CD4-positive, alpha-beta T cell treated with Interleukin-21 for 1 hour (primary cell): ENCODE results near the gene SURF1.
A peak's percentile ranks its signal among the peaks of the same experiment; 100 is the strongest.

Experiments used
- DNase-seq: peaks from one replicate; pipeline ENCODE4 v3.0.0-alpha.2; 2020

SURF1 gene

DNA sequence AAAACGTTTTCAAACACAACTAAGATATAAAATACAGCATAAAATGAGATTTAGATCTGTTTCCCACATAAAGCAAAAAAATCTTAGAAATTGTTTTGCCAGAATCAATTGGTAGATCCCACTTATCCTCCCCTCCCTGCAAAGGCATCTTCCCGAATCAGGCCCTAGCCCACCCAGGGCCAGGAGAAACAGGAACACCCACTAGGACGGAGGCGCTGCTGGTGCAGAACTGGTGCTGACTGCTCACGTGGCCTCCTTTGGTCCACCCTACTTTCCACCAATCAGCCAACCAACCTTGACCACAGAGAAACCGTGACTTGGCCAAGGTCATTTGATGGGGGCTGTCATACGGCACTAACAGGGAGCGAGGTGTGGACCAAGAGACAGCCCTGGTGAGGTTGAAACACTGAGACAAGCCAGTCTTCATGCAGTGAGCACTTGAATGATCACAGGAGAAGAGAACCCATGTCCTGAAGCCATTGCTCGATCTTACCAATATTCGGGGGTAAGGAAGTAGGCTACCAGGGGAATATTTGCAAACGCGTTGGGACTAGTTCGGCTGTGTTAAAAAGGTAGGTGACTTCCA lies 5.3 kb upstream of the SURF1 start:
- DNase-seq = no peak

DNA sequence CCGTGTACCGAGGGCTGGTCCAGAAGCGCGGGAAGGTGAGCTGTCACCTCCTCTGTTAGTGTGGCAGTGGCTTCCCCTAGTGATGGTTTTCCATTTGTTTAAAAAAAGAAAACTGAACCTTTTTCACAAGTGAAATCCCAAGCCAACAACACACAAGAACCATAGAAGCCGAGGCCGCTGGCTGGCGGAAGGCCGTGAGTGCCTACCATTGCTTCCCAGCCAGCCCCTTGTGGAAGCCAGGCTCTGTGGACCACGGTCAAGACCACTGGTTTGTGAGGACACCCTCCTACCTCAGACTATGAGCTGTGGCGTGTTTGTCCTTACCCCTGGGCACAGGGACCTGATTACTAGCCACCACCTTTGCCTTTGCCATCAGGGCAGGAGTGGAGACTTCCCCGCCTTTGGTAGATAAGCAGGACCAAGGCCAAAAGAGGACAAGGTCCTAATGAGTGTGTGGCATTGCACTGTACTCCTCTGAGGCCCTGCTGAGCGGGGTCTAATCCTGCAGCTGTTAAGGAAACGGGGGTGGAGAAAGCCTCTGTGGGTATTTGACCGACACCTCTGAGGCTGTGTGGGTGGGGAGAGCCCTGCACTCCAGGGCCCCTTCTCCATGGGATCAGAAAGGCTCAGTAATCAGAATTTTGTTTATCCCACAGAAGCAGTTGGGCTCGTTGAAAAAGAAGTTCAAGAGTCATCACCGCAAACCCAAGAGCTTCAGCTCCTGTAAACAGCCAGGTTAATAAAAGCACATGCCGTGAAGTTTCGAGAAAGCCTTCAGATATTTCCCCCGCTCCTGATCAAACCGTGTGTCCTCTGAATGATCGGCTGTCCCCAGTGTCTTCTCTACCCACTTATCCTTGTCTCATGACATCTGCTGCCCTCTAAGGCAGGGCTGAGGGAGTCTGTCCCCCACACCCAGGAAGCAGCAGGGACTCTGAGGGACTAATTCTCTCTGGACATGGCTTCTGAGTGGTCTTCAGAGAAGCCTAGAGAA lies 4.4 kb upstream of the SURF1 start:
- DNase-seq = no peak

DNA sequence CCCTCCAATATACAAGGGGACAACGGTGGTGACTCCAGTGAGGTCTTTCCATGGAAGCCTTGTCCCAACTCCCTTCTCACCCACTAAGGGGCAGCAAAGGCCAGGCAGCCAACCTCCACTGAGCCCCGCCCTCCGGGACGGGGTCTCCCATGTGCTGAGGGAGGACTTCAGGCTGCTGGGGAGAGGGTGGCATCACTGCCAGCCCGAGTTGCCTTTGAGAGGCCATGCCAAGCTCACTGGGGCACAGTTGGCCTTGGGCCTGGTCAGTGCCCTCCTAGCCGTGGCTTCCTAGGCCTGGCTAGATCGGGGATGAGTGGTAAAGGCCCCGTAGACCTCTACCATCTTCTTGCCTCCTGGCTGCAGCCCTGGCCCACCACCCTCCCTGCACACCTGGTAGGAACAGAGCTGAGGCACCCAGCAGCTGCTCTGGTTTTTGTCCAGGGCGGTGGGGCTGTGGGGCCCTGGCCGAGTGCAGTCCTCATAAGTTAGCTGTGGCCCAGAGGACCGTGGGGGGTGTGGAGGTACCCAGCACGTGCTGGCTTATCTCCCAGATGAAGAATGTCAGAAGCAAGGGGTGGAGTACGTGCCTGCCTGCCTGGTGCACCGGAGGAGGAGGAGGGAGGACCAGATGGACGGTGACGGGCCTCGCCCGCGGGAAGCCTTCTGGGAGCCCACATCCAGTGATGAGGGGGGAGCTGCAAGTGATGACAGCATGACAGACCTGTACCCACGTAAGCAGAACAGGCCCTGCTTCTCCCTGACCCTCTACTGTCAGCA lies 3.3 kb upstream of the SURF1 start:
- no peak for DNase-seq

DNA sequence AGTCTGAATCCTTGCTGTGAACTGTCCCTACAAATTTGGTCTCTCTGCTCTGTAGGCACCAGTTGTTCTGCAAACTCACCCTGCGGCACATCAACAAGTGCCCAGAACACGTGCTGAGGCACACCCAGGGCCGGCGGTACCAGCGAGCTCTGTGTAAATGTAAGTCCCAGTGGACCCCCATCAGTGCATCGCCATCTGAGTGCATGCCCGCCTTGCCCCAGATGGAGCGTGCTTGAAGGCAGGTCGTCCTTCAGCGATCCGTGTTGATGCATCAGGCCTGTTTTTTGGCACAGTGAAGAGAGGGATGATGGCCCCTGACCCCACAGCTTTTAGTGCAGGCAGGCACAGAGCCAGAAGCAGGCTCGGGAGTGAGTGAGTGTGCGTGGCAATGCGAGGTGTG lies 1.4 kb upstream of the SURF1 start:
- DNase-seq = no peak

DNA sequence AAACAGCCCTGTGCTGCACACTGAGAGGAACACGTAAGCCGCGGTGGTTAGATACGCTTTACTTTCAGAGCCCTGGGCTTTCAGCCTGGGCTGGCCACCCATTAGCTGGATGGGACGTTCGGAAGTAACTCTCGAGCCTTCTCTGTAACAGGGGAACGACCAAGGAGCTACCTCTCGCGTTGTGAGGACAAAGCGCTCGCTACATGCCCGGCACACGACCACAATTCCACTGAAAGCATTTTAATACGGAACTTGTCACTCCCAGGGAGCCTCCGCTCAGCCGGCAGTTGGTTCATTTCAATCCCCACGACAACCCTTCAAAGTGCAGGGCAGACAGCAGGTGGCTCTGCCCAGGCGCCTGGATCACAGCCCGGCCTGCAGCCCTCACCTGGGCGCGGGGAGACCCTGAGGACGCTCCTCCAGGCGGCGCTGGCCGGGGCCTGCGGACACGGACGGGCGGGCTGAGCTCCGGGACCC lies 368 bp downstream of the SURF1 start:
- no peak for DNase-seq

DNA sequence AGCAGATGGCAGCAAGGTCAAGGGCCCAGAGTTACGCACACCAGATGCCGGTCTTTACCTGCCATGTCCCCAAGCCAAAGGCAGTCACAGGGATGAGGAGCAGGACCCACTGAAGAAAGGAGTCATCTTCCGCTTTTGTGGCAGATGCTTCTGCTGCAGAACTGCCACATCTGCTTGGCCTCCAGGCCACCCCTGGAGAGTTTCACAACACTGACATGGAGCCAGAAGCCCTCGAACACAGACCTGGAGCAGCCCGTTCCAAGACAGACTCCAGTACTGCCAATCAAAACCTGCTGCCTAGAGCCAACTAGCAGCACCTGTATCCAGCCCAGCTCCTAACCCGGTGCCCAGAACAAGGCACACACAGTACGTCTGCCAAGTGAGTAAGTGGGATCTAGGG lies 1.5 kb downstream of the SURF1 start:
- DNase-seq = no peak

DNA sequence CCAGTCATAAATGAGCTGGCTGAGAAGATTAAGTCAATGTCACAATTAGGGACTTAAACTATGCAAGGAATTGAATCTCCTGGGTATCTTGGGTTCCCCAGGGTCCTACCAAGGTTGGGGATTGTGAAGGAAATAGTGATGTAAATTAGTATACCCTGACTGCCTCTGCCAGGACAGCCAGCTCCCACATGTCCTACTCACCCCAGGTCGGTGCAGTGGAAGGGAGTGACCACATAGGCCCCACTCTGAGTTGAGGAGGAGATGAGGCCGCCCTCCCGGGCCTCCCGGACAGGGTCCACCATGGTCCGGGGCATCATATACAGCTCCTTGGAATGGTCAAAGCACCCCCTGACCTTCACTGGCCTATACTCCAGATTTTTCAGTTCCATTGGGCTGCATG lies 2.7 kb downstream of the SURF1 start:
- no peak for DNase-seq

DNA sequence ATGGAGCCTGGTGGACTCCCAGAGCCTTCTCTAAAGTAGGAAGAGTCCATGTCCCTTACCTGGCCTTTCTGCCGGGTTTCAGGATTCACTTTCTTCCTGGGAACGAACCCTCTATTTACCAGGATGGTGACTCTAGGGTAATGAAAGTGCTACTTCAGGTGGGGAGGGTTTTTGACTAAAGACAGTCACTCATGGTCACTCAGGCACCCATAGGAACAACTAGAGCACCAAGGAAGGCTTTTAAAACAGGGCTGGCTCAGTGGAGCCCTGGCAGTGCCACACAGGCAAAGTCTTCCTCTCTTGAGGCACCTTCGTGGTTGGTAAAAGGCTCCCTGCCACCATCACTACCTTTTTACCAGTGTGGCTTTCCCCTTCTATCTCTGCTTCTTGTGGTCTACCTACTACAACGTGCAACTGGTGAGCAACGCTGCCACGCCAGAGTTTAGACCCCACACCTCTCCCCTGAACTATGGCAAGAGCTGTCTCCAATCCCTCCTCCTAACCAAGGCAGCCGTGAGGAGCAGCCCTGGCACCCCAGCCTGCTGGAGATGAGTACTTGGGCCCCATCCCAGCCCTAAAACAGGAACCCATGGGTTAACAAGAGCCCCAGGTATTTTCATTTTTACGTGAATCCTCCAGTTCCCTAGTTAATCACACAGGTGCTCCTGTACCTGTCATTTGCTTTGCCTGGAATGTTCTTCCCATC lies 3.5 kb downstream of the SURF1 start:
- DNase-seq = no peak

DNA sequence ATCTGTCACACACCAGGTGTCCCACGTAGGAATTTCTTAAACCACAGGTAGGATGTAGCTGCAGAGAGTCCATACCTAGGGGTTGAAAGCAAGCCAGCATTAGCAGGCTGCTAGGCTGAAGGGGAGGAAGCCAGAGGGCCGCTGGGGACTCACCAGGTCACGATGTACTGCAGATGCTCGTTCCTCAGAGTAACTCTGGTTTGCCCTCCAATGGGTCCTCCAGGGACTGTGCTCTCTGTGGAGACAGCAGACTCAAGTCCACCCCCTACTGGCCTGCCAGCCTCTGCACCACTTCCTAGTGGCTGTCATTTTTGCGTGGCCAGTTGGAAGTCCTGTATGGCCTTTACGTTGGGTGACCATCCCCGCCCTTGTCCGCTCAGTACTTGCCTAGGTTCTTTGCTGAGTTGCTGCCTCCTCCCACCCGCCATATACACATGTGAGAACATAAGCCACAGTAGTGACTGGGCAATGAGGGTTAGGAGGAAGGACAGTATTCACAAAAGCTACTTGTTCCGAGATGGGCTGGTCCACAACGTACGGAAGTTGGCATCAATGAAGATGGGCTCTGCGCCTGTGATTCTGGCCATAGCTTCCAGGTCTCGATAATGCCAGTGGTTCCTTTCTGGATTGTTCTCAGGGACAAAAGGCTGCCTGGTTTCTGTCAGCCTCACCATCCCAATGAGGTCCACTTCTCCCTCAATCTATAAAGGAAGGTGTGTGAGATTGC lies 4.2 kb downstream of the SURF1 start:
- peak; percentile 43 for DNase-seq

DNA sequence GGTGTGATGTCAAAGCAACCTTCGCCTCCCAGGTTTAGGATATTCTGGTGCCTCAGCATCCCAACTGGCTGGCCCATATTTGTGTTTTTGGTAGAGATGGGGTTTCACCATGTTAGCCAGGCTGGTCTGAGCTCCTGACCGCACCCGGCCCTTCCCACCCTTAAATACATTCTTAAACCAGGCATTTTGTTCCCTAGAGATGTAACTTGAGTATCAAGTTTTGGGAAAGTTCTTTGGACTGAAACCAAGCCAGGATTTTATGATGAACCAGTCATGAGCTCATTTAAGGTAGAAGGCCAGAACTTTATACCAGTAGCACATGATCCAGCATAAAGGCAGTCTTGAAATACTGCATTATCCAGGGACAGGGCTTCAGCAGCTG lies 4.8 kb downstream of the SURF1 start:
- no peak for DNase-seq

DNA sequence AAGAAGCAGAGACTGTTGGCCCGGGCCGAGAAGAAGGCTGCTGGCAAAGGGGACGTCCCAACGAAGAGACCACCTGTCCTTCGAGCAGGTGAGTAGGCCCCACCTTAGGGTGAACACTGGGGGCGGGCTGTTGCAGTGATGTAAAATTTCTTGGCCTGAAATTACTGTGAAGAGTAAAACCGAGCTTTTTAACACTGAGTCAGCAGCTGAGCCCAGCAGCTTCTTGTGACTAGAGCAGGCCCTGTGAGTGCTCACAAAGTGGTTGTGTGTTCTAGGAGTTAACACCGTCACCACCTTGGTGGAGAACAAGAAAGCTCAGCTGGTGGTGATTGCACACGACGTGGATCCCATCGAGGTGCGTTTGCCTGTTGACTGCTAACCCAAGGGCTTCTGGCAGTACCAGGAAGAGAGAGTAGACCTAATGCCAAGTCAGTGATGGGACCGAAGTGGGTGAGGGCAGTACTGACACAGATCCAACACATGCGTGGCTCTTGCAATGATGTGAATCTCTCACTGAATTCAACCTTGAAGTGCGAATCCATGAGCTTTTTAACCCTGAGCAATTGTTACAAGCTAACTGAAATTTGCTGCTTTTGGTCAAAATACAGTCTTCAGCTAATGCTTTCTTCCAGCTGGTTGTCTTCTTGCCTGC lies 6.2 kb downstream of the SURF1 start:
- no peak for DNase-seq

DNA sequence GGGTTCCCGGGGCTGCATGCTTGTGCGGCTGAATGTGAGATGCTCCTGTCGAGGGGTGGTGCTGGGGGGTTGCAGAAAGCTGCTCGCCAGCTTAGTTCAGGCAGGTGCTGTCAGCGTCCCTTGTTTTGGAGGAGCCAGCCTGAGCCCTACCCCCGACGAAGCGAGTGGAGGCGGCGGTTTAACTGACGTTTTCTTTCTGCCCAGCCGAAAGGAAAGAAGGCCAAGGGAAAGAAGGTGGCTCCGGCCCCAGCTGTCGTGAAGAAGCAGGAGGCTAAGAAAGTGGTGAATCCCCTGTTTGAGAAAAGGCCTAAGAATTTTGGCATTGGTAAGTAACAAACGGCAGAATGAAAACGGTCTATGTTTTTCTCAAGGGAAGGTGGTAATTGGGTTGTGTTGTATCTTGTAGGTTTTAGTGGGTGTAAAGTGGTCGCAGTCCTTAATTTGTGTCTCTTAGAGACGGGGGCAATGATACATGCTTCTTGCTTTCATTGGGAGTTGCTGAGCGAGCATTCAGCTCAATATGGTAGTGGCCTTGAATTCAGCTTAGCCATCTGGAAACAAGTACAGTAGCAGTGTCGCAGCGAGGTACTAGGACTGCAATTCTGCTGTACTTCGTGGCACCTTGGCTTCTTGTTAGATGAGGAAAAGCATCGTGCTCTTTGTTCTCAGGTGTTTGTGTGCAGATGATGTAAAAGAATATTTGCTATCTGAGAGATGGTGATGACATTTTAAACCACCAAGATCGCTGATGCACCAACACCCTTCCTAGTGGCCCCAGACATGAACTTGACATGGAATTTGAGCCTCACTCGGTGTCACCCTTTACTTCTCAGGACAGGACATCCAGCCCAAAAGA lies 7.3 kb downstream of the SURF1 start:
- DNase-seq = no peak

DNA sequence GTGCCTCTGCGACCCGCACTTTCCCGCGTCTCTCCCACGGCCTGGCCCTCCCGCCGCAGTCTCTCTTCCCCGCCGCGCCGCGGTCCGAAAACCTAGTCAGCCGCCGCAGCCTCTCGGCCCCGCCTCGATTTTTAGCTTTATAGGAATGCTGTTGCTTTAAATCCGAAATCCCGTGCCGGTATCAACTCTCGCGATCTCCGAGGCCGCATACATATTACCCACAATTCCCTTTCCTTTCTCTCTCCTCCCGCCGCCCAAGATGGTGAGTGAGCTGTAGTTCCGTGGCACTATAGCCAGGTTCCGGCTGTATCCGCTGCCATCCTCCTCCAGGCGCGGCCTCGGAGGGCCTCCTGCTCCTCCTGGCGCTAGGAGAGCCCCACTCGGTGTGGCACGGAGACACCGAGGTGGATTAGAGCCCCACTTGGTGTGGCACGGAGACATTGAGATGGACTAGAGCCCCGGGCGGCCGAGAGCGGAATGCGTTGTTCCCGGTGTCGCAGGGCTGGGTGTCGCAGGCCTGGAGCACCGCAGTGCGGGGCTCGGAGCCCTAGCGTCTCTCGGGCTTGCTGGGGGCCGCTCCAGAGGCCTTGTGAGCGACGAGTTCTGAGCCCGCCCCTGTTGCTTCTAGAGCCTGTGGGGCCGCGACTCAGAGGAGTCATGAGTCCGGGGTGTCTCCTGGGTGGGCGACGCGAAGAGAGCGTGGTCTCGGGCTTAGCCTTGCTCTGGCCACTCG lies 8.1 kb downstream of the SURF1 start, which contains the start of the genes MED22 and RPL7A:
Gene MED22, minus strand, starts transcription at position 147 of the 733 bp plus-strand sequence. CDS start 1,469 bp downstream, outside the sequence.
Gene RPL7A, plus strand, starts transcription at position 234 of the 733 bp plus-strand sequence. Its CDS starts 26 bp downstream, at position 260.
- DNase-seq = peak; percentile 95

DNA sequence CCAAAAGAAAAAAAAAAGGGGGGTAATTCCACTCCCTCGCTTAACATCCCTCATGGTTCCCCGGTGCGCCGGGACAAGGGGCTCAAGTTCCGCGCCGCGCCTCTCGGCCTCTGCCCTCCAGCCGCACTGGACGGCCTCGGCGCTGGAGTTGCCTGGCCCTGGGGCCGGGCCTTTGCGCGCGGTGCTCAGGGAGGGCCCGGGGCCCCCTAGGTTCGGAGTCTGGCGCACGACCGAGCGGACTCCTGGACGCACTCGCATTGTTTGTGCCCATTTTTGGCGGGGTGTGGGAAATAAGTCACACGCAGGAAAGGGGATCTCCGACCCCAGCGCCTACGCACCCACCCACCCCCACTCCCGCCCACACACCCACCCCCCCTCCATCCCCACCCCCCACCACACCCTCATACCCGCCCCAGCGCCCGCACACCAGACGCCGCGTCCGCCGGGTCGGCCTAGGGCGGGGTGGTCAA lies 8.7 kb downstream of the SURF1 start:
- DNase-seq = peak; percentile 68

DNA sequence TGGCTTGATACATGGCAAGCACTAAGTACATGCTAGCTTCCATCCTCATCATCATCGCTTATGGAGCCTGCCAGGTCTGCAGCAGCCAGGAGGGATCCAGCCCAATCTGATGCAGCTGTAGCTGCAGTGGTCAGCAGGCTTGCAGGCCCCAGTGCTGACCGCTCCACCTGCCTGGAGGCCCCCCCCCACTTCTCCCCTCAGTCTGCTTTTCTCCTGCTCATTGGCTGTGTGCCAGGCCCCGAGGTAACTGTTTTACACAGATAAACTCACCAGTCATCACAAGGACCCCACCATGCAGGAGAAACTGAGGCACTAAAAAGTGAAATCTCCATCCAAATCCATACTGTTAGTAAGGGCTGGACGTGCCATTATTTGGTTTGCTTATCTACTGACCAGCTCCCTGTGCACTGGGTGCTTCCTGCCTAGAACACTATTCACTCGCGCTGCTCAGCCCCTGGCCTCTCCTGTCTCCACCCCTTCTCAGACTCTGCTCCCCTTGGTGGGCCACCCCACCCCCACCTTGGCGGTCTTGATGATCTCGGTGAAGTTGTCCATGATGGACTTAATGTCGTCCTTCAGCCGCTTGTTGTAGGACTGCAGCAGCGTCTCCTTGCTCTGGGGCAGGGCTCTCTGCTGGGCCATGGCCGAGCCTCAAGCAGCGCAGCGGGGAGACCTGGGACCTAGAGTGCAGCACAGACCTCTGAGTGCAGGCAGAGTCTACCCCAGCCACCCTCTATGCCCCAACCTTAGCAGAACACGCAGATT lies 10.1 kb downstream of the SURF1 start:
- no peak for DNase-seq

DNA sequence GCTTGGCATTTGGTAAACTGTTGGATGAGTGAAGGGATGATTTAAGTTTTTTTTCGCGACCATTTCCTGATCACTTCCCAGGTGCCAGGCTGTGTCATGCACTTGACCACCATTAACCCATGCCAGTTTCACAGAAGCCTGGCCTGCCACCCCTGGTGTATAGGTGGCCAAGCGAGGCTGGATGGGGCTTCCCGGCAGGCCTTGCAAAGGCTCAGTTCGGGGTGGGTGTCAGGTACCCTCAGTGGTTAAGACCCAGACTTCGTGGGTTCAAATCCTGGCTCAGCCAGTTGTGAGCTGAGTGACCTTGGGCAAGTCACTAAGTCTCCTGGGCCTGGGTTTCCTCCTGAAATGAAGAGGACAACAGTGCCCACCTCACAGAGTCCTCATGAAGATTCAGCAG lies 10.7 kb downstream of the SURF1 start:
- DNase-seq = no peak

DNA sequence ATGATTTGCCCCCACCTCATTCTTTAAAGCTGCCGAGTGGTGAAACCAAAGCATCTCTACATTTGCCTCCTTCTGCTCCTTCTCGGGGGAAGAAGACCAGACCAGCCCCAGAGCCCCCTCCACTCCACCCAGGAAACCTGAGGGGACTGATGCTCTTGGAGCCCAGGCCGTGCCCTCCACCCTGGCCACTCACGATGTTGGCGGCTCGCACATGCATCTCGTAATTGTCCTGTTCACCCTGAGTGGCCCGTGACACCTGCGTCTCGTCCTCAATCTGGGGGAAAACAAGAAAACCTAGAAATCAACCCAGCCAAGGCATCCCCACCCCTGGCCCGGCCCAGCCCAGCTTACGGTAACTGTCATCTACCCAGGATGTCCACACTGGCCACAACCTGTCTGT lies 11.3 kb downstream of the SURF1 start:
- DNase-seq = no peak

DNA sequence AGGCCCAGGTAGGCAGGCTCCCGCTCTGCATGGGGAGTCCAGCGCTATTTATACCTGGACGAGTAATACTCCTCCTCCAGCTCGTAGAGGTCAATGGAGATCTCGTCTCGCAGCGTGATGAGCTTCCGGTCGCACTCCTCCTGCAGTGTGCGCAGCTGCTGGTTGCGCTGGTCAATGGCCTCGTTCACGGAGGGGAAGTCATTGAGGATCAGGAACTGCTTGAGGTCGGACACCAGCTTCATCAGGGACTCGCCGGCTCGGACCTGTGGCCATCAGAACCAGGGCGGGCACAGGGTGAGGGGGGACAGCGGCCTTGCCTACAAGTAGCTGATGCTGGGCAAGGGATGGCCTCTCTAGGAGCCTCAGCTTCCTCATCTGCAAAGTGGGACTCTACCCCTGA lies 12.2 kb downstream of the SURF1 start:
- DNase-seq = no peak

DNA sequence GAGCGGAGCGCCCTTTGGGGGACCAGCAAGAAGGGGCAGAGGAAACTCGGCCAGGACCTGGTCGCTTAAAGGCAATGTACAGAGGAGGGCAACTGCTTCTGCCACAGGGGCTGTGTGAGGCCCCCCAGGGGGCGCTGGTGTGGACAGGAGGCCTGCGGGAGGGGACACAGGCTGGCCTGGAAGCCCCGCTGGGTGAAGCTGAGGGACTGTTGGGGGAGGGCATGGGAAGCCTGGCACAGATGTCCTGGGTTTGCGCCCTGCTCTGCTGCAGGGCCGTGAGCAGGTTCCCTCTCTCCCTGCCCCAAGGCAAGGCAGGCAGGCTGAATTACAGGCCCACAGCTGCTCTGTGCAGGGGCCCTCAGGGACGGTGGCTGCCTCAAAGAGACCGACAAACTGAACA lies 13.7 kb downstream of the SURF1 start:
- no peak for DNase-seq
